K562 (cell line): Measurements from ENCODE around the gene PMIS2. TPM values are rescaled to one million over a fixed set of nuclear protein-coding genes. Genes with fewer than 3 reads are reported as not detected.

Source experiments
- ADNP ChIP-seq: fragments of 200-800 bp; sonication (Bioruptor generic); IDR thresholded peaks from 2 replicates; pipeline ENCODE4 v1.6.1; 2016; ENCODE audit warnings: missing genetic modification characterization, missing compliant biosample characterization
- BDP1 ChIP-seq: IDR thresholded peaks from 3 replicates; pipeline ENCODE4 v1.6.1; 2011; ENCODE audit not compliant: insufficient read length, insufficient read depth
- DLX4 ChIP-seq: fragments of 250-450 bp; sonication (Bioruptor Pico); IDR thresholded peaks from 2 replicates; pipeline ENCODE4 v1.6.1; 2021; ENCODE audit warnings: mild to moderate bottlenecking
- ELF2 ChIP-seq: fragments of 250-450 bp; sonication (Bioruptor Pico); IDR thresholded peaks from 2 replicates; pipeline ENCODE4 v1.5.0; 2021; ENCODE audit warnings: mild to moderate bottlenecking
- HDAC8 ChIP-seq: fragments of 450-650 bp; IDR thresholded peaks from 2 replicates; pipeline ENCODE4 v1.6.1; 2016; ENCODE audit warnings: mild to moderate bottlenecking, missing genetic modification characterization, moderate library complexity, missing compliant biosample characterization
- HMBOX1 ChIP-seq: sonication (generic); IDR thresholded peaks from 2 replicates; pipeline ENCODE4 v1.6.1; 2016
- KAT7 ChIP-seq: sonication (generic); formaldehyde crosslinking; IDR thresholded peaks from 2 replicates; pipeline ENCODE4 v1.8.0; 2022; ENCODE audit warnings: missing genetic modification reagents, mild to moderate bottlenecking, borderline replicate concordance
- MAFK ChIP-seq: IDR thresholded peaks from 2 replicates; pipeline ENCODE4 v1.6.1; 2011; ENCODE audit warnings: low read length, improper control_type of control experiment
- MIER1 ChIP-seq: fragments of 450-650 bp; IDR thresholded peaks from 2 replicates; pipeline ENCODE4 v1.6.1; 2016; ENCODE audit warnings: antibody characterized with exemption, mild to moderate bottlenecking, low read depth
- MYBL2 ChIP-seq, 2 experiments: fragments of 450-650 bp in 1 of 2; sonication (generic) in 1 of 2; formaldehyde crosslinking in 1 of 2; IDR thresholded peaks; 2 replicates each; pipeline versions ENCODE4 v1.6.1 to v1.8.1; 2017 to 2022; ENCODE audit warnings: borderline replicate concordance in 1 of 2, inconsistent platforms in 1 of 2, low read depth in 1 of 2, mild to moderate bottlenecking in 1 of 2, missing genetic modification reagents in 1 of 2, moderate library complexity in 1 of 2
- NBN ChIP-seq: fragments of 450-650 bp; IDR thresholded peaks from 2 replicates; pipeline ENCODE4 v1.6.1; 2016; ENCODE audit warnings: low read depth, mild to moderate bottlenecking
- RFX7 ChIP-seq: fragments of 250-450 bp; sonication (Bioruptor Pico); IDR thresholded peaks from 2 replicates; pipeline ENCODE4 v1.5.1; 2021; ENCODE audit warnings: mild to moderate bottlenecking
- TAF7 ChIP-seq: fragments of 450-650 bp; IDR thresholded peaks from 2 replicates; pipeline ENCODE4 v1.6.1; 2016; ENCODE audit warnings: missing genetic modification characterization, missing compliant biosample characterization
- THRAP3 ChIP-seq: fragments of 450-650 bp; IDR thresholded peaks from 2 replicates; pipeline ENCODE4 v1.6.1; 2016; ENCODE audit warnings: mild to moderate bottlenecking, inconsistent platforms, borderline replicate concordance
- USF1 ChIP-seq: sonication (generic); formaldehyde crosslinking; IDR thresholded peaks from 2 replicates; pipeline ENCODE4 v1.9.0; 2022; ENCODE audit warnings: mild to moderate bottlenecking, missing genetic modification reagents
- VEZF1 ChIP-seq: fragments of 200-800 bp; sonication (Bioruptor generic); IDR thresholded peaks from 2 replicates; pipeline ENCODE4 v1.6.1; 2017; ENCODE audit warnings: missing genetic modification characterization, missing compliant biosample characterization
- ZBTB12 ChIP-seq: fragments of 250-450 bp; sonication (Bioruptor Pico); IDR thresholded peaks from 2 replicates; pipeline ENCODE4 v1.4.0; 2020
- ZBTB8A ChIP-seq: fragments of 450-650 bp; IDR thresholded peaks from 2 replicates; pipeline ENCODE4 v1.6.1; 2018; ENCODE audit warnings: mild to moderate bottlenecking, moderate library complexity; ENCODE audit not compliant: partially characterized antibody
- ZBTB9 ChIP-seq: fragments of 450-650 bp; formaldehyde crosslinking; IDR thresholded peaks from 2 replicates; pipeline ENCODE4 v1.4.0; 2020; ENCODE audit warnings: mild to moderate bottlenecking, moderate library complexity
- ZNF75A ChIP-seq: fragments of 450-650 bp; formaldehyde crosslinking; IDR thresholded peaks from 2 replicates; pipeline ENCODE4 v1.4.0; 2020; ENCODE audit warnings: mild to moderate bottlenecking
- ZSCAN32 ChIP-seq: fragments of 450-650 bp; formaldehyde crosslinking; IDR thresholded peaks from 2 replicates; pipeline ENCODE4 v1.4.0; 2020; ENCODE audit warnings: mild to moderate bottlenecking, moderate library complexity
- polyA plus RNA-seq, 8 experiments: library from polyadenylated mRNA; depleted of rRNA in 4 of 8; stranded (reverse) in 5 of 8; unstranded in 3 of 8; fragments of >200 nt; fragmentation: Nextera tagmentation in 2 of 8; fragmentation: Illumina TruSeq in 1 of 8; extraction: Ambion mirVana in 2 of 8; extraction: Trizol in 1 of 8; gene quantifications; 2 replicates each; pipeline versions ENCODE4 v1.2.1 to v1.2.3, GENCODE V29; 2011 to 2014; ENCODE audit warnings: inconsistent platforms in 1 of 8, missing spikeins in 1 of 8
- total RNA-seq, 7 experiments: library from RNA; depleted of rRNA in 6 of 7; stranded (reverse); fragments of >200 nt in 6 of 7; fragmentation: Illumina TruSeq in 2 of 7; extraction: Trizol in 2 of 7; gene quantifications; 2 replicates each; pipeline versions ENCODE4 v1.2.1 to v1.2.3, GENCODE V29; 2011 to 2021; ENCODE audit warnings: low replicate concordance in 1 of 7

PMIS2 gene
- total and polyA plus RNA-seq, 9 of the 15 experiments (the other 6 are each of a cell fraction or from before 2014, with no cell fraction given), result not detected

GRCh38 chr19:35557539-35558399, 28.2 kb upstream of the PMIS2 start (continued):
- no peak for TF ChIP-seq DLX4 (CRISPR knock-in tag)
- TF ChIP-seq ZBTB8A, result no peak
- peak; percentile 85 for TF ChIP-seq VEZF1
- no peak for TF ChIP-seq TAF7 (tag)
- no peak for TF ChIP-seq HDAC8
- no peak for TF ChIP-seq ADNP (tag)
- TF ChIP-seq MIER1, result no peak
- no peak for TF ChIP-seq ELF2
- no peak for TF ChIP-seq NBN
- no peak for TF ChIP-seq ZBTB9
- TF ChIP-seq ZSCAN32, result no peak
- no peak for TF ChIP-seq RFX7 (CRISPR knock-in tag)
- TF ChIP-seq MYBL2 (IDR thresholded peaks at IDR 0.05; ENCODE audit: low read depth), result no peak
- TF ChIP-seq MYBL2 (CRISPR knock-in tag; IDR thresholded peaks at IDR 0.05; ENCODE audit: borderline replicate concordance), result no peak
- TF ChIP-seq ZNF75A (CRISPR knock-in tag), result no peak
- TF ChIP-seq KAT7 (CRISPR knock-in tag), result no peak
- TF ChIP-seq HMBOX1, result no peak
- no peak for TF ChIP-seq MAFK
- no peak for TF ChIP-seq THRAP3
- no peak for TF ChIP-seq ZBTB12 (CRISPR knock-in tag)
- TF ChIP-seq BDP1, result no peak
- no peak for TF ChIP-seq USF1 (CRISPR knock-in tag)
